Activated T-cell treated with anti-CD3 and anti-CD28 coated beads, Interleukin-2, amount 50 U/mL, for 72 hours (primary cell): Measurements from ENCODE around the gene LRP1B. TPM values are rescaled to one million over a fixed set of nuclear protein-coding genes. Genes with fewer than 3 reads are reported as not detected.

Experiments used
- ATAC-seq, 2 donors: fragments of 150-1000 bp; cut with Tn5 transposase; replicated peaks in 1 of 2; 2 replicates each; pipeline ENCODE4 v1.10.0; 2021; ENCODE audit warnings: moderate library complexity in 2 of 2, mild to moderate bottlenecking in 1 of 2
- DNase-seq, 2 donors: peaks; one replicate each; pipeline ENCODE4 v3.0.0; 2021 to 2022; ENCODE audit warnings: mixed read lengths in 1 of 2
- H3K27ac Mint-ChIP-seq: one replicate; pipeline ENCODE4 v1.8.0; 2022; ENCODE audit warnings: mild to moderate bottlenecking, moderate library complexity, mixed read lengths
- H3K27me3 Mint-ChIP-seq: one replicate; pipeline ENCODE4 v1.8.0; 2022; ENCODE audit warnings: low read depth, mixed read lengths
- H3K36me3 Mint-ChIP-seq, 2 donors: one replicate each; pipeline ENCODE4 v1.8.0; 2022; ENCODE audit warnings: mixed read lengths in 2 of 2, mild to moderate bottlenecking in 1 of 2; ENCODE audit not compliant: insufficient read depth in 2 of 2
- H3K4me1 Mint-ChIP-seq: one replicate; pipeline ENCODE4 v1.8.0; 2022; ENCODE audit warnings: low read depth, mixed read lengths
- H3K4me3 Mint-ChIP-seq, 2 donors: one replicate each; pipeline ENCODE4 v1.8.0; 2022; ENCODE audit warnings: mild to moderate bottlenecking in 2 of 2, mixed read lengths in 2 of 2, moderate library complexity in 2 of 2
- H3K9me3 Mint-ChIP-seq, 2 donors: one replicate each; pipeline ENCODE4 v1.8.0; 2022; ENCODE audit warnings: mixed read lengths in 2 of 2
- total RNA-seq, 2 donors: library from RNA; stranded (reverse); gene quantifications; one replicate each; pipeline ENCODE4 v1.2.3, GENCODE V29; 2022

Gene LRP1B
- total RNA-seq, 2 donors from 2014 or later: not detected

DNA sequence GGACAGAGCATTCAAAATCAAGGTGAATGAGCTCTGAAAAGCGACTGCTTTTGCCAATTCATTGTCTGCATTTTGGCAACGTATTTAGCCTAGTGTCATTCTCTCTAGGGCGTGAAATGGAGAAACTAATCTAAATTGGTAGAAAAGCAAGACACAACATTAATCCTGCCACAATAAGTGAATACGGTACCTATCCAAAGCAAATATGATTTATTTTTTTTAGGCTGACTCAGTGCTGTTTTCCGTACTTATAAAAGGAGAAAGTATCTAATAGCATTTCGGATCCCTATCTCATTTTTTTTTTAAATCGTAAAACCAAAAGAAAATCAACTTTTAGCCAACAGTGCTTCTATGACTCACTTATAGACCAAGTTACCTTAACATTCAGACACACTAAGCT, 672.5 kb downstream of the LRP1B start:
- DNase-seq (no peak), ATAC-seq (no peak)
- Mint-ChIP-seq H3K9me3 (peaks cover 12 to 16% of the 10 kb centered on the region in 2 donors), H3K4me3 (no peak overlapping the region), H3K36me3 (no peaks in the 10 kb centered on the region), H3K27me3 (no peaks in the 10 kb centered on the region), H3K4me1 (no peaks in the 10 kb centered on the region), H3K27ac (no peak overlapping the region)

DNA sequence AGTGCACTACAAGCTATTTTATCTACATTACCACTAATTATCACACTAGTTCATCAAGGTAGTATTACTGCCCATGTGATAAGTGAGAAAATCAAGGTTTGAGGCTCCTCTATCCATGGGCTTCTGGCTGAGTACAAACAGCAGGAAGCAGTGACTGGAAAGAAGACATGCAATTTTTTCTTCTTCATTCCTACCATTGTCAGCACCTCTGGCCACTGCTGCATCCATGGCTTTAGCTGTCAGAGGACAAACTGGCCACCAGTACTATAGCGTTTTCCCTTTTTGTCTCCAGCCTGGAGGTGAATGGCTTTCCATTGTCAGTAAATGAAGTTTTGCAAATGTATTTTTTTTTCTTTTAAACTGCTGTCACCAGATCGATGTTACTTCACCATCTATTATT, 674.9 kb downstream of the LRP1B start:
- Mint-ChIP-seq H3K4me3 (no peak overlapping the region), H3K9me3 (peaks cover 12 to 18% of the 10 kb centered on the region in 2 donors), H3K27ac (no peak overlapping the region), H3K36me3 (no peaks in the 10 kb centered on the region), H3K27me3 (no peaks in the 10 kb centered on the region), H3K4me1 (no peaks in the 10 kb centered on the region)
- DNase-seq (no peak), ATAC-seq (no peak)

DNA sequence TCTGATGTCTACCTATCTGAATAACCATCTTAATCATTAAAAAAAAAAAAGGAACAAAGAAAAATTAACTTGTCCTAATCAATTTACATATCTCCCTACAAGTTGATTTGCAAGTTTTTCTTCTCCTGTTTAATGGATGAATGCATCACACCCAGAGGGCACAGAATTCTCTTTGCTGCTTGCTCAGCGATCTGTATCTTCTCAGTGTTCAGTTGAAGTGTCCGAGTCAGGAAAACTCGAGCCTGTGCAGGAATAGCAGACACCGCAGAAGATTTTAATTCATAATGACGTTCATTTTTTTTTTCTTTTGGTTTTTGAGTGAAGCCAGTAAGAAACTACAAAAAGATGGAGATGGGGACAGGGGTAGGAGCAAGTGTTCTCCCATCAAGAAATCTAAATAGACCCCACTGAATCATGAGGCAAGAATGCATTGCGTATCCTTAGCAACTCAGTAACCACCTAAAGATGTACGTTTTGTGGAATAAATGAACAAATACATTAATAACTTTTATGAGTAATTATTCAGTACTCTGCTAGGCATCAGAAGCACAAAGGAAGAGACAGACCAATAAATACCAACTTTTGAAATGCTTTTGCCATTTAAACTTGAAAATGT, 675.5 kb downstream of the LRP1B start:
- Mint-ChIP-seq H3K4me1 (no peaks in the 10 kb centered on the region), H3K27ac (no peak overlapping the region), H3K36me3 (no peaks in the 10 kb centered on the region), H3K4me3 (no peak overlapping the region), H3K9me3 (peaks cover 12 to 16% of the 10 kb centered on the region in 2 donors), H3K27me3 (no peaks in the 10 kb centered on the region)
- ATAC-seq (no peak), DNase-seq (no peak)

DNA sequence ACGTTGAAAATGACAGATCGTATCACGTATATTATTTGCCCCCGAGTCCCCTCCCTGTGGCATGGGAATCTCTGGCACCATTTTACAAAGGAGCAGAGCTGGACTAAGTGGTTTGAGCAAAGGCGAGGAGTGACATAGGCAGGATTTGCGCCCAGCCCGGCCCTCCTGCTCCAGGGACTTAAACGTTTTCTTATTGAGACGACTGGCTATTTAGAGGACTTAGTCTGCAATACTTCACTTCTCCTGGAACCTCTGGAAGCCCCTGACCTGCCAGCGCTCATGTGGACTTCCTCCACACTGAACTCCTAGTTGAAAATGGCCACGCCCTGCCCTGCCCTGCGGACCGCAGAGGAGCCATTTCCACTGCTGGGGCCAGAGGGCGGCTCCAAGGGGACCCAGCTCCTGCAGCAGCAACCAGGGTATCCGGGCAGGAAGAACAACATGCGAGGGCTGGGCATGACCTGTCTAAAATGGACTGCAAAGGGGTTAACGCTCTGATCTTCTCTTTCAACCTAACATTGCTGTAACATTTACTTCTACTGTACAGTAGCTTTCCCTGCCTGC, 690.7 kb downstream of the LRP1B start:
- no peak for ATAC-seq
- no peak for DNase-seq
- H3K9me3 Mint-ChIP-seq: peaks cover 8 to 10% of the 10 kb centered on the region in 2 donors
- no peaks in the 10 kb centered on the region for H3K36me3 Mint-ChIP-seq
- no peak overlapping the region for H3K27ac Mint-ChIP-seq
- no peaks in the 10 kb centered on the region for H3K4me1 Mint-ChIP-seq
- H3K27me3 Mint-ChIP-seq: no peaks in the 10 kb centered on the region
- no peak overlapping the region for H3K4me3 Mint-ChIP-seq

DNA sequence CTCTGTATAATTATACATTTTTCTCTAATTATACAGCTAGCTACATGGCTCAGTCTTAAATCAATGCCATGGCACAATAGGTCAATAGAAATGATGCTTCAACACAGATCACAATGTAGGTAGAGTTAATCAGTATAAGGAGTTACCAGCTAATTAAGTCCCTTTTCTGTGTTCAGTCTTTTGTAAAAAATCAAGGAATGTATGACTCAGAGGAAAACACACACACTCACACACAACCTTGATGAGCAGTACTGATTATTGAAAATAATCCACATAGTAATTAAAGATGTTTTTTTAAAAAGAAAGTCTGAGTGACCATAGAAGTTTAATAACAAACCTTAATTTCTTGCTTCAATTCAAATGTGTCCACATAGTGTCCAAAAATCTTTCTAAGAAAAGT, 691.3 kb downstream of the LRP1B start:
- ATAC-seq (no peak), DNase-seq (no peak)
- no peaks in the 10 kb centered on the region for H3K36me3 Mint-ChIP-seq
- H3K4me3 Mint-ChIP-seq: no peak overlapping the region
- no peaks in the 10 kb centered on the region for H3K27me3 Mint-ChIP-seq
- peaks cover 8 to 9% of the 10 kb centered on the region in 2 donors for H3K9me3 Mint-ChIP-seq
- no peak overlapping the region for H3K27ac Mint-ChIP-seq
- no peaks in the 10 kb centered on the region for H3K4me1 Mint-ChIP-seq

DNA sequence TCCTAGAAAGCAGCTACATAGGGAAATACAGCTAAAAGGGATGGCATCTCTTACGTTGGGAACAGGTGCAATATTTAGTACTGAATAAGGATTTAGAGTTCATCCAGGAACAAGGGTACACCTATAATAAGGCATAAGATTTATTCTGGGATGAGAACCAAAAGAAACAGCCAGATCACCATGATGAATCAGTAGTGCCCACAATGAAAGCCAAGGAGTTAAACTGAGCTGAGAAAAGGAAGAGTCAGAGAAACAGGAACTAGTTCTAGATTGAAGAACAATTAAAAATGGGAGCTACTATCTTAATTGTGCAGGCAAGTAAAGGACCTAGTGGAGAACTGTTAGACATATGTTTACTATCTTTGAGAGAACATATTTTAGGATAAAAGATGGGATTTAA, 692.3 kb downstream of the LRP1B start:
- Mint-ChIP-seq H3K27ac (no peak overlapping the region), H3K9me3 (peaks cover 7 to 9% of the 10 kb centered on the region in 2 donors), H3K27me3 (no peaks in the 10 kb centered on the region), H3K4me1 (no peaks in the 10 kb centered on the region), H3K4me3 (no peak overlapping the region), H3K36me3 (no peaks in the 10 kb centered on the region)
- no peak for DNase-seq
- ATAC-seq: no peak

DNA sequence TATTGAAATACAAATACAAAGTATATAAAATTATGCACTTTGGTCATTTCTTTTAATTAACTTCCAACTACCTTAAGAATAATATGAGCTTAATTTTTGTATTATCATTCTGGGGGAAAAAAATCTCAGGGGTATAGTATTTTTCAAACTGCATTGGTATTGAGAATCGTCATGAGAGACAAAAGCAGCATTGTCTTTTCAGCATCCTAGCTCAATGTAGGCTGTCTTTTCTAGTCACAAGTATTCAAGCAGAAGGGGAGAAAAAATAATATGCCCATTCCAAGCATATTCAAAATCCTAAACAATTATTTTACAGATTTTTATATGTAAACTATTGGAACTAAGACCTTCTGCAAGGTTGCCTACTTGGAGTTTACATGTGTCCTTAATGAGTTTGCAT, 693.3 kb downstream of the LRP1B start:
- Mint-ChIP-seq H3K4me1 (no peaks in the 10 kb centered on the region), H3K9me3 (peaks cover 5 to 10% of the 10 kb centered on the region in 2 donors), H3K27ac (no peak overlapping the region)

DNA sequence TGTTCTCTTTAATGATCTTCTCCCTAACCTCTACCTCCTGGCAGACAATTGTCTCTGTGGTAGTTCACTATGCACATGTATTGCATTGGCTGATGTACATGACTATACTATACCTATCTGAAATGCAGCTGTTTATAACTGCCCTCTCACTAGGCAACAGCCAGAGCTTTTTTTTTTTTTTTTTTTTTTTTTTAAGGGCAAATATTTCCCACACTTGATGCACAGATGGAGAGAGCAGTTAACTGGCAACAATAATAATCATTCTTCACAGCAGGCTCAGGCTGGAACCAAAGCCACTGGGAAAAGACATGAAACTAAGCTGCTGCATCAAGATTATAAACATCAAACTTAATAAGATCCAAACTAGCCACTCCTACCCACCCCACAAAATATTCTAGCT, 707.7 kb downstream of the LRP1B start:
- no peak overlapping the region for H3K4me3 Mint-ChIP-seq
- no peaks in the 10 kb centered on the region for H3K27me3 Mint-ChIP-seq
- DNase-seq (no peak), ATAC-seq (no peak)
- H3K27ac Mint-ChIP-seq: no peak overlapping the region
- peaks cover 0 to 7% of the 10 kb centered on the region in 2 donors for H3K36me3 Mint-ChIP-seq
- peaks cover 2 to 13% of the 10 kb centered on the region in 2 donors for H3K9me3 Mint-ChIP-seq
- H3K4me1 Mint-ChIP-seq: no peaks in the 10 kb centered on the region

More for the DNA sequence above, 693.3 kb downstream of the LRP1B start:
- Mint-ChIP-seq H3K36me3 (peaks cover 0 to 1% of the 10 kb centered on the region in 2 donors), H3K4me3 (no peak overlapping the region), H3K27me3 (no peaks in the 10 kb centered on the region)
- DNase-seq (no peak), ATAC-seq (no peak)

DNA sequence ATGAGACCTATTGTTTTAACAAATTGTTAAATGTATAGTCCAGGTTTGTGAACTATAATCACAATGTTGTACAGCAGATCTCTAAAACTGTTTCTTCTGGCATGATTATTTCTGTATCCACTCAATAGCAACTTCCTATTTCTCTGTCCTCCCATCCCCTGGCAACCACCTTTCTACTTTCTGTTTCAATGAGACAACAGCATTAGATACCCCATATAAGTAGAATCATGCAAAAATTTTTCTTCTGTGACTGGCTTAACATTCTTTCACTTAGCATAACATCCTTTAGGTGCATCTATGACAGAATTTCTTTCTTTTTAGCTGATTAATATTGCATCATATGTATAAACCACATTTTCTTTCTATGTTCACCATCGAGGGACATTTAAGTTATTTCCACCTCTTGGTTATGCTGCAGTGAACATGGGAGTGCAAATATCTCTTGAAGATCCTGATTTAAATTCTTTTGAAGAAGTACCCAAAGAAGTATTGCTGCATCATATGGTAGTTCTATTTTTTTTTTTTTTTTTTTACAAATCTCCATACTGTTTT, 713.5 kb downstream of the LRP1B start:
- H3K27ac Mint-ChIP-seq: no peak overlapping the region
- ATAC-seq: no peak
- no peaks in the 10 kb centered on the region for H3K4me1 Mint-ChIP-seq
- no peak for DNase-seq
- peaks cover 0 to 6% of the 10 kb centered on the region in 2 donors for H3K36me3 Mint-ChIP-seq
- H3K9me3 Mint-ChIP-seq: peaks cover 7 to 18% of the 10 kb centered on the region in 2 donors
- no peaks in the 10 kb centered on the region for H3K27me3 Mint-ChIP-seq
- H3K4me3 Mint-ChIP-seq: no peak overlapping the region

DNA sequence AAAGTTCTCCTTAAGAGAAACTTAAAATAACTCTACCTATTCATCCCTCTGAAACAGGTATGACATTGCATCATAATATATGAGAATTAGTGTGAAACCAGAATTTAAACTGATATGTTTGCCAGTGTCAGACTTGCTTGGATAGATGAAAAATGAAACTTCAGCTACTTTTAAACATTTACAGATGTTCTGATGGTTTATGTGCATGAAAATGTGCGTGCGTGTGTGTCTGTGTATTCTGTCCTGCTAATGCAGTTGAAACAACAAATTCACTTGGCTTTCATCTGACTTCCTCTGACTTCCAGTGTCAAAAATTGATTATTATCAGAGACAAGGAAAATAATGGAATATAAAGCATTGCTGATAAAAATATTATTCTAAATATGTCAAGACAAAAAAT, 719.4 kb downstream of the LRP1B start:
- ATAC-seq (no peak), DNase-seq (no peak)
- H3K4me1 Mint-ChIP-seq: no peaks in the 10 kb centered on the region
- no peaks in the 10 kb centered on the region for H3K36me3 Mint-ChIP-seq
- H3K27me3 Mint-ChIP-seq: no peaks in the 10 kb centered on the region
- H3K4me3 Mint-ChIP-seq: no peak overlapping the region
- no peak overlapping the region for H3K27ac Mint-ChIP-seq
- H3K9me3 Mint-ChIP-seq: peaks cover 7% of the 10 kb centered on the region in 2 donors

DNA sequence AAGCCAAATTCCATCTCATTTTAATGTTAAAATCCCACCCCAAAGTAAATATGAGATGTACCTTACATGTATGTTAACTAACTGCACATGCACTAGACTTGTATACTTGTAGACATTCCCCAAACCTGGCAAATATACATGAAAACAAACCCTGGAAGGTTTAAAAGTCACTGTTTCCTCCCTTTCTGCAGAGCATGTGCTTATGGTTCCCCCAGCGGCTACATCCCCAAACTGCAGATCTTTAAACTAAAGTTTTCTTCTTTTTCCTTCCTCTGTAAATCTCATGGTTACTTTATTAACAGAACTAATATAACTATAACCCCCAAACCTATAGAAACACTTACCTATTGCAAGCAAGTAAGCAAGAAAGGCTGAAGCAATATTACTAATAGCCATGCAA, 731.5 kb downstream of the LRP1B start:
- ATAC-seq (no peak), DNase-seq (no peak)
- Mint-ChIP-seq H3K27me3 (no peaks in the 10 kb centered on the region), H3K4me1 (no peaks in the 10 kb centered on the region), H3K27ac (no peak overlapping the region), H3K36me3 (no peaks in the 10 kb centered on the region), H3K4me3 (no peak overlapping the region), H3K9me3 (peaks cover 0 to 4% of the 10 kb centered on the region in 2 donors)

DNA sequence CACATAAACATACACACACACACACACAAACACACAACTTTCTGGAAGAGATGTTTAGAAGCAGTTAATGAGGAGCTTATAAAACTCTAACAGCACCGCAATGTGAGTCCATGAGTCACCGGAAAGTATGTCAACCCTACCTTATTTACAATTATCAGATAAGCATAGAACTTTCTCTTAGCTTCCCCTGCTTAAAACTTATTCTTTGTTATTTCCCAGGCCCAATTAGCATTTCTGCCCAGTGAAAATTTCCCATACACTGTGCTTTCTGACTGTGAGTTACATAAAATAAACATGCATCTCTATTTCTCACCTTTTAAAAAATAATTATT, 737.6 kb downstream of the LRP1B start:
- Mint-ChIP-seq H3K9me3 (peaks cover 1 to 3% of the 10 kb centered on the region in 2 donors), H3K27ac (no peak overlapping the region), H3K27me3 (no peaks in the 10 kb centered on the region), H3K4me1 (no peaks in the 10 kb centered on the region), H3K4me3 (no peak overlapping the region), H3K36me3 (no peaks in the 10 kb centered on the region)
- ATAC-seq (no peak), DNase-seq (no peak)

DNA sequence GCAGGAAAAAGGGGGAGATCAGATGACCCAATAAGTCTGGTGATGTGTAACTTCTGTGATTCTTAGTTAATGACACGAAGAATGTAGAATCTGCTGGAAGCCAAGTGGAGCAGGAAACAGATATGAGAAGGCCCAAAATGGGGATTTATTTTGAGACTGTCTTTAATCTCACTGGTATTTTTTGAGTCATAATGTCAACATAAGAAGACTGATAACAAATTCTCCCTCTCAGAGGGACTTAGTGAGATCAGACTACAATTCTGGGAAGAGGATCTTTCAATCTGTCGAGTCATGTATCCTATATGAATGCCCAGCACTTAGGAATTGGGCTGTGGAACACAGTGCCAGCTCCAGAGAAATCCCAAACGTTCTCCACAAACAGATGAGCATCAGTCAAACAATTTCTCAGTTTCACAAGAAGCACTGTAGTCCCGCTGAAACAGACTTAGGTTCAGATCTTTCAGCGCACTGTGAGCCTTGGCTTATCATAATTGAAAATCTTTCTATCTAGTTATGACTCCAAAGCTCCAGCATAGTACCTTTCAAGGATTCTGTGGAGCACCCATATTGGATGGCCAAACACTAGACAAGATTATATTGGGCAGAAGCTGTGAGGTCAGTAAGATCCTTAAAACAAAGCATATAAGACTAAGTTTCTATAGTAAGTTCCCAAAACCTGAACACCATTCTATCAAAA, 738.2 kb downstream of the LRP1B start:
- Mint-ChIP-seq H3K27ac (no peak overlapping the region), H3K27me3 (no peaks in the 10 kb centered on the region), H3K4me1 (no peaks in the 10 kb centered on the region), H3K4me3 (no peak overlapping the region), H3K36me3 (no peaks in the 10 kb centered on the region), H3K9me3 (peaks cover 1 to 3% of the 10 kb centered on the region in 2 donors)
- no peak for DNase-seq
- ATAC-seq: no peak
